Thoracic aorta (tissue), 2 donors: ENCODE measurements around the gene SLC25A4. TPM values are rescaled to one million over a fixed set of nuclear protein-coding genes. Genes with fewer than 3 reads are reported as not detected.

Source experiments
- ATAC-seq: fragments of 150-250 bp; one replicate; pipeline ENCODE4 v1.8.0; 2017; ENCODE audit warnings: low read depth; ENCODE audit not compliant: insufficient number of reproducible peaks, low FRiP score
- DNase-seq: peaks from one replicate; pipeline ENCODE4 v3.0.0-alpha.2; 2020; ENCODE audit warnings: low spot score
- H3K27ac ChIP-seq, 2 donors: fragments of 200-600 bp; sonication (generic); 1 replicate in 1 of 2; 2 replicates in 1 of 2; pipeline ENCODE4 v1.5.1; 2016; ENCODE audit warnings: mild to moderate bottlenecking in 2 of 2, moderate library complexity in 2 of 2
- H3K27me3 ChIP-seq: fragments of 200-600 bp; sonication (generic); replicated peaks from 2 replicates; pipeline ENCODE4 v1.6.0; 2016; ENCODE audit warnings: mild to moderate bottlenecking; ENCODE audit not compliant: insufficient read depth
- H3K36me3 ChIP-seq: fragments of 200-600 bp; sonication (generic); one replicate; pipeline ENCODE4 v1.5.1; 2016
- H3K4me1 ChIP-seq, 2 donors: fragments of 200-600 bp; sonication (generic); 1 replicate in 1 of 2; 2 replicates in 1 of 2; pipeline versions ENCODE4 v1.5.1 to v1.6.0; 2016; ENCODE audit warnings: low read depth in 2 of 2, mild to moderate bottlenecking in 1 of 2; ENCODE audit not compliant: control insufficient read depth in 1 of 2
- H3K4me3 ChIP-seq: fragments of 200-600 bp; sonication (generic); 2 replicates; pipeline ENCODE4 v1.5.1; 2016; ENCODE audit warnings: mild to moderate bottlenecking
- H3K9me3 ChIP-seq: fragments of 200-600 bp; sonication (generic); 2 replicates; pipeline ENCODE4 v1.5.1; 2016
- total RNA-seq, 2 donors: library from RNA; depleted of rRNA; stranded (reverse); fragments of >200 nt; gene quantifications; one replicate each; pipeline versions ENCODE4 v1.1.0 to v1.2.3, GENCODE V29; 2016
- TF ChIP-seq, protein P1 (sequence below): fragments of 200-600 bp; sonication (generic); IDR thresholded peaks from one replicate; pipeline ENCODE4 v1.5.1; 2019; ENCODE audit warnings: antibody characterized with exemption

Gene SLC25A4
- total RNA-seq = 100 to 1,000 TPM in 1 of 2 donors, 10 to 100 TPM in 1; 78.3 to 108 TPM

DNA sequence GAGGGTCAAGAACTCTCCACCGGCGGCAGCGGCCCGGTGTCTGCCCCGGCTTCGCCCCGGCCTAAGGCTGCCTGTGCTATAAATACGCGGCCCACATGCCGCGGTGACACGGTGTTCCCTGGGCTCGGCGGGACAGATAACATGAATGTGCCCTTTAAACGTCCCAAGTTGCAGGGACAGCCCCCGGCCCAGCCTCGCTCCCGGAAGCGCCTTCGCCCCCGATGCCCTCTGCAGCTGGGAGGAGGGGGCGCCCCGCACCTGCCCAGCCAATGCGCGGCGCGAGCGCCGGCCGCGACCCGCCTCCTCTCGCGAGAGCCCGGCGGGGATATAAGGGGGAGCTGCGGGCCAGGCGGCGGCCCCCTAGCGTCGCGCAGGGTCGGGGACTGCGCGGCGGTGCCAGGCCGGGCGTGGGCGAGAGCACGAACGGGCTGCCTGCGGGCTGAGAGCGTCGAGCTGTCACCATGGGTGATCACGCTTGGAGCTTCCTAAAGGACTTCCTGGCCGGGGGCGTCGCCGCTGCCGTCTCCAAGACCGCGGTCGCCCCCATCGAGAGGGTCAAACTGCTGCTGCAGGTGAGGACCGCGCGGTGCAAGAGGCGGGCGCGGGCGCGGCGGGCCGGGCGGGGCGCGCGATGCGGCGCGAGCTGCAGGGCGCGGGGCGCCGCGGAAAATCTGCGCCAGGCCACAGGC is at the start of gene SLC25A4:
Gene SLC25A4, plus strand, starts transcription at position 355 of the 689 bp plus-strand sequence. Its CDS starts 107 bp downstream, at position 462.
- H3K9me3 ChIP-seq = no peaks in the 10 kb centered on the region
- ATAC-seq = peak; percentile 80
- no peaks in the 10 kb centered on the region for H3K36me3 ChIP-seq
- H3K4me3 ChIP-seq = peak within 1 kb of the TSS; percentile 73
- peak within 1 kb of the TSS; percentile 75 to 80 for H3K27ac ChIP-seq
- H3K4me1 ChIP-seq = peaks cover 9 to 48% of the 10 kb centered on the region in 2 donors
- H3K27me3 ChIP-seq = no peaks in the 10 kb centered on the region
- TF ChIP-seq, protein P1, sequence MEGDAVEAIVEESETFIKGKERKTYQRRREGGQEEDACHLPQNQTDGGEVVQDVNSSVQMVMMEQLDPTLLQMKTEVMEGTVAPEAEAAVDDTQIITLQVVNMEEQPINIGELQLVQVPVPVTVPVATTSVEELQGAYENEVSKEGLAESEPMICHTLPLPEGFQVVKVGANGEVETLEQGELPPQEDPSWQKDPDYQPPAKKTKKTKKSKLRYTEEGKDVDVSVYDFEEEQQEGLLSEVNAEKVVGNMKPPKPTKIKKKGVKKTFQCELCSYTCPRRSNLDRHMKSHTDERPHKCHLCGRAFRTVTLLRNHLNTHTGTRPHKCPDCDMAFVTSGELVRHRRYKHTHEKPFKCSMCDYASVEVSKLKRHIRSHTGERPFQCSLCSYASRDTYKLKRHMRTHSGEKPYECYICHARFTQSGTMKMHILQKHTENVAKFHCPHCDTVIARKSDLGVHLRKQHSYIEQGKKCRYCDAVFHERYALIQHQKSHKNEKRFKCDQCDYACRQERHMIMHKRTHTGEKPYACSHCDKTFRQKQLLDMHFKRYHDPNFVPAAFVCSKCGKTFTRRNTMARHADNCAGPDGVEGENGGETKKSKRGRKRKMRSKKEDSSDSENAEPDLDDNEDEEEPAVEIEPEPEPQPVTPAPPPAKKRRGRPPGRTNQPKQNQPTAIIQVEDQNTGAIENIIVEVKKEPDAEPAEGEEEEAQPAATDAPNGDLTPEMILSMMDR = peak; percentile 63
- DNase-seq = peak; percentile 41

DNA sequence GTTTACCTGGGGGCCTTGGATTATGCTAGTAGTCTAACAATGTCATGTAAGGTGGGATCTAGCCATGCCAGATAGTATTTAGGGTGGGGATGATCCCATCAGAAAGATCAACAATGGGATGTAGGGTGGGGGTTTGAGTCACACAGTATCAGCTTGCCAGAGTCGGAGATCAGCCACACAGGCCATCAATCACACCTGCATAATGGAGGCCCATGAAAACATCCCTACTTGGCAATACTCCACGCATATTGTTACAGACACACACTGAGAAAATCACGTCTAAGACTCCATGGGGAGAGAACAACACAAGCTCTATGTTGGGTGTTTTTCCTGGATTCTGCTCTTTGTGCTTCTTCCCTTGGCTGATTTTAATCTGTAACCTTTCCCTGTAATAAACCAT is 49.5 kb upstream of the SLC25A4 start:
- Histone ChIP-seq H3K27me3 (no peaks in the 10 kb centered on the region), H3K27ac (no peak overlapping the region), H3K36me3 (no peaks in the 10 kb centered on the region), H3K4me3 (no peak overlapping the region), H3K4me1 (no peaks in the 10 kb centered on the region), H3K9me3 (no peaks in the 10 kb centered on the region)
- TF ChIP-seq, protein P1 = no peak
- no peak for ATAC-seq
- DNase-seq = no peak

DNA sequence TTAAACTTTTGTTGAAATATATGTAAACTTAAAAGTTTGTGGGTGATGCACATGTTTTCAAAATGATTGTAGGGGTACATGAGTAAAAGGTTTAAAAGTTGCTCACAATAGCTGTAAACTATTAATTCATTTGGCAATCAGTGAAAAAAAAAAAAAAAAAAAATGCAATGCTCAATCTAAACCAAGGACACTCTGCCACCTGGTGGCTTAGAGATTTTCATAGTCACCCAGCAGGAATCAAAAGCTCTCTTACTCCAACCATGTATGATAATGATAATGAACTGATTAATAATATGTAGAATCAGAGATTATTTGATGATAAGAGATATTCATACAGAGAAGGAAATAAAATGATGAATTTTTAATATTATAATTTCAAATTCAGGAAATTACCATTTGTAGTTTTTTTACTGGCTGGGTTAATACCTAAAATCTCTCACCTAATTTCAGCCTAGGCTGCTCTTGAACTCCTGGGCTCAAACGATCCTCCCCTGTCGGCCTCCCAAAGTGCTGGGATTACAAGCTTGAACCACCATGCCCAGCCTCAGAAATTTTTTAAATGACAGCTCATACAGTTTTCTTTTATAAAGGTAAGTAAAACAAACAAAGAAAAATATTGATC is 46.9 kb upstream of the SLC25A4 start:
- no peak overlapping the region for H3K4me3 ChIP-seq
- DNase-seq = no peak
- TF ChIP-seq, protein P1 = peak; percentile 57
- no peaks in the 10 kb centered on the region for H3K4me1 ChIP-seq
- H3K36me3 ChIP-seq = no peaks in the 10 kb centered on the region
- no peaks in the 10 kb centered on the region for H3K27me3 ChIP-seq
- no peak overlapping the region for H3K27ac ChIP-seq
- no peaks in the 10 kb centered on the region for H3K9me3 ChIP-seq
- no peak for ATAC-seq

DNA sequence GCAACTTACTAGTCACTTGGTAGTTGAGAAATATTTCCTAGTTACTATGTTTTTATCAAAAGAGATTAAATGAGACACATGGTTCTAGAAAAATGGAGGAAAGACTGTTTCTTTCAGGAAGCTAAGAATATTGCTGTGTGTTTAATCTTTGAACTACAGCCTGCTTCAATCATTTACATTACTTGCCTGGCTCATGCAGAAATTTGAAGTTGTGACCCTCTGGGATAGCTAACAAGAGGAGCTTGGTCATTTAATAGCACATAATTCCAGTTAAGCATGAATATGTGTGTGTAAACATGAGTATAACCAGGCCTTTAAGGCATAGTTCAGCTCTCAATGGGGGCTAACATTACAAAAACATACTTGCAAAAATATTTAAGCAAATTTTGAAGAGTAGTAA is 44.6 kb upstream of the SLC25A4 start:
- H3K9me3 ChIP-seq = no peaks in the 10 kb centered on the region
- no peak overlapping the region for H3K4me3 ChIP-seq
- TF ChIP-seq, protein P1 = no peak
- DNase-seq (no peak), ATAC-seq (no peak)
- no peaks in the 10 kb centered on the region for H3K36me3 ChIP-seq
- H3K27ac ChIP-seq = no peak overlapping the region
- H3K4me1 ChIP-seq = no peaks in the 10 kb centered on the region
- no peaks in the 10 kb centered on the region for H3K27me3 ChIP-seq

DNA sequence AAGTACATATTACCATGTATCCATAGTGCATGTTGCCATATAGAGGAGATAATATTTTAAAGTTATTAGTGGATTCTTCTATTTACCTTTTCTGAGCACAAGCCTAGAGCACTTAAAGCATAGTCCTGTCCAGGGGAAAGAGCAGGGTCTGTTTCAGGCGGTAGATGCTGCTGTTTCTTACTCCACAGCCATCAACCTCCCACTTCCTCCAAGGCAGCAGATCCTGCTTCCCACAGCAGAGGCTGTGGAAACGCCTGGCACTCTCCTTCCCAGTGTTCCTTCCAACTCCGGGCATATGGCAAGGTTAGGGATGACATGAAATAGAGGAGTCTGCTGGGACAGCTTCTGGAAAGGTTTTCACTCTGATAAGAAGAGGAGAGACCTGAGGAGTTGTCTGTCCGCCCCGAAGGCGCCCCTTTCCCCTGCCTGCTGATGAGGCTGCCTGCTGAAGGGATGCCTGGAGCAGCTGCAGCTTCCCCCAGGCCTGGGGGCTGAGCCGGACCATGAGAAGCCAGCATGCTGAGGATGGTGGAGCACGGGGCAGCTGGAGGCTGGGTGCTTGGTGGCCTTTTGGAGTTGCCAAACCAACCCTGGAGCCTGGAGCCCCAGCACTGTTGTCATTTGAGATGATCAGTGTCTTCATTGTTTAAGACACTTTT is 43.9 kb upstream of the SLC25A4 start:
- ATAC-seq (no peak), DNase-seq (no peak)
- H3K4me1 ChIP-seq = no peaks in the 10 kb centered on the region
- H3K27me3 ChIP-seq = no peaks in the 10 kb centered on the region
- TF ChIP-seq, protein P1 = no peak
- H3K36me3 ChIP-seq = no peaks in the 10 kb centered on the region
- no peaks in the 10 kb centered on the region for H3K9me3 ChIP-seq
- H3K4me3 ChIP-seq = no peak overlapping the region
- no peak overlapping the region for H3K27ac ChIP-seq
